HEK293T (cell line): ENCODE measurements around the gene PRDM15.

Experiments
- CTCF ChIA-PET: fragments of 350-600 bp; formaldehyde crosslinking; extraction: SDS; loops from one replicate; lab custom pipeline; 2021; ENCODE audit warnings: antibody characterized with exemption, inconsistent platforms; lab: Yijun Ruan, JAX
- POLR2A ChIA-PET: fragments of 350-600 bp; formaldehyde crosslinking; extraction: SDS; loops from one replicate; lab custom pipeline; 2020; ENCODE audit warnings: antibody characterized with exemption, inconsistent platforms; lab: Yijun Ruan, JAX
- DNase-seq: peaks from one replicate; pipeline ENCODE4 v3.0.0; 2012; ENCODE audit warnings: mixed read lengths; ENCODE audit errors: extremely low spot score
- ARNT ChIP-seq: fragments of 450-650 bp; IDR thresholded peaks from 2 replicates; pipeline ENCODE4 v1.6.1; 2017; ENCODE audit warnings: mild to moderate bottlenecking
- BHLHE40 ChIP-seq: fragments of 450-650 bp; IDR thresholded peaks from 2 replicates; pipeline ENCODE4 v1.6.1; 2016; ENCODE audit warnings: mild to moderate bottlenecking, moderate library complexity, borderline replicate concordance
- CTBP1 ChIP-seq: fragments of 450-650 bp; IDR thresholded peaks from 2 replicates; pipeline ENCODE4 v1.6.1; 2016; ENCODE audit warnings: borderline replicate concordance
- ELF4 ChIP-seq: fragments of 450-650 bp; IDR thresholded peaks from 2 replicates; pipeline ENCODE4 v1.6.1; 2017; ENCODE audit warnings: antibody characterized with exemption
- FOXA1 ChIP-seq: fragments of 450-650 bp; IDR thresholded peaks from 2 replicates; pipeline ENCODE4 v1.6.1; 2016; ENCODE audit warnings: mild to moderate bottlenecking
- FOXK2 ChIP-seq: fragments of 450-650 bp; IDR thresholded peaks from 2 replicates; pipeline ENCODE4 v1.6.1; 2016; ENCODE audit warnings: mild to moderate bottlenecking
- FOXM1 ChIP-seq: fragments of 450-650 bp; IDR thresholded peaks from 2 replicates; pipeline ENCODE4 v1.6.1; 2017; ENCODE audit warnings: mild to moderate bottlenecking, borderline replicate concordance
- HDGF ChIP-seq: fragments of 450-650 bp; IDR thresholded peaks from 2 replicates; pipeline ENCODE4 v1.6.1; 2017; ENCODE audit warnings: antibody characterized with exemption, borderline replicate concordance
- L3MBTL2 ChIP-seq: fragments of 450-650 bp; conservative IDR thresholded peaks from 2 replicates; pipeline ENCODE4 v1.6.1; 2016; ENCODE audit warnings: mild to moderate bottlenecking
- LEF1 ChIP-seq: fragments of 450-650 bp; IDR thresholded peaks from 2 replicates; pipeline ENCODE4 v1.6.1; 2017; ENCODE audit warnings: mild to moderate bottlenecking, borderline replicate concordance
- NFRKB ChIP-seq: fragments of 450-650 bp; IDR thresholded peaks from 2 replicates; pipeline ENCODE4 v1.6.1; 2016; ENCODE audit warnings: mild to moderate bottlenecking, moderate library complexity
- PKNOX1 ChIP-seq: fragments of 450-650 bp; IDR thresholded peaks from 2 replicates; pipeline ENCODE4 v1.6.1; 2016
- SP1 ChIP-seq: fragments of 450-650 bp; IDR thresholded peaks from 2 replicates; pipeline ENCODE4 v1.6.1; 2017
- SUZ12 ChIP-seq: fragments of 450-650 bp; IDR thresholded peaks from 2 replicates; pipeline ENCODE4 v1.6.1; 2016; ENCODE audit warnings: mild to moderate bottlenecking
- TARDBP ChIP-seq: fragments of 450-650 bp; IDR thresholded peaks from 2 replicates; pipeline ENCODE4 v1.6.1; 2016
- ZNF384 ChIP-seq: fragments of 450-650 bp; IDR thresholded peaks from 2 replicates; pipeline ENCODE4 v1.6.1; 2016

Gene PRDM15

GRCh38 chr21:41903559-41904351, 24.6 kb upstream of the PRDM15 start:
- no peak for DNase-seq
- TF ChIP-seq ELF4 (no peak), ZNF384 (no peak), PKNOX1 (no peak), CTBP1 (no peak), FOXA1 (no peak), FOXK2 (no peak), L3MBTL2 (no peak), TARDBP (no peak), ARNT (no peak)
- POLR2A ChIA-PET, result no interaction called here
- CTCF ChIA-PET, result no interaction called here

GRCh38 chr21:41902946-41903345, 23.8 kb upstream of the PRDM15 start:
- ChIA-PET CTCF (no interaction called here), POLR2A (no interaction called here)
- no peak for DNase-seq
- TF ChIP-seq FOXM1 (no peak), L3MBTL2 (no peak), FOXA1 (no peak), BHLHE40 (no peak), FOXK2 (no peak), SP1 (no peak), TARDBP (no peak), ARNT (no peak), NFRKB (no peak), ZNF384 (no peak), LEF1 (no peak), PKNOX1 (no peak), CTBP1 (no peak), HDGF (no peak), ELF4 (no peak), SUZ12 (no peak)

- ChIA-PET CTCF (no interaction called here), POLR2A (no interaction called here)
- no peak for TF ChIP-seq ARNT
- TF ChIP-seq SP1, result no peak
- TF ChIP-seq SUZ12, result no peak
- no peak for TF ChIP-seq BHLHE40
- no peak for TF ChIP-seq L3MBTL2
- no peak for TF ChIP-seq CTBP1
- no peak for TF ChIP-seq PKNOX1
- TF ChIP-seq FOXM1, result no peak
- no peak for TF ChIP-seq LEF1
Observed at GRCh38 chr21:41901782-41902181, 22.6 kb upstream of the PRDM15 start.

GRCh38 chr21:41901099-41901498, 22.0 kb upstream of the PRDM15 start:
- CTCF ChIA-PET, result no interaction called here
- POLR2A ChIA-PET, result no interaction called here
- DNase-seq, result no peak
- no peak for TF ChIP-seq SP1
- no peak for TF ChIP-seq FOXM1
- TF ChIP-seq LEF1, result no peak
- no peak for TF ChIP-seq FOXA1
- no peak for TF ChIP-seq TARDBP
- TF ChIP-seq ARNT, result no peak
- no peak for TF ChIP-seq PKNOX1
- no peak for TF ChIP-seq ZNF384
- TF ChIP-seq CTBP1, result no peak
- no peak for TF ChIP-seq BHLHE40
- no peak for TF ChIP-seq ELF4
- TF ChIP-seq NFRKB, result no peak
- no peak for TF ChIP-seq HDGF
- TF ChIP-seq FOXK2, result no peak
- no peak for TF ChIP-seq SUZ12
- TF ChIP-seq L3MBTL2, result no peak

More at GRCh38 chr21:41901782-41902181, 22.6 kb upstream of the PRDM15 start:
- no peak for DNase-seq

GRCh38 chr21:41900401-41900800, 21.3 kb upstream of the PRDM15 start:
- ChIA-PET CTCF (no interaction called here), POLR2A (no interaction called here)
- TF ChIP-seq SUZ12 (no peak), CTBP1 (no peak)
- DNase-seq, result no peak

- POLR2A ChIA-PET, result interaction anchor here (2.0 kb wide), 1 partner anchor 19 kb away, joined by 5 read pairs; no protein-coding TSS in a partner anchor
- CTCF ChIA-PET, result no interaction called here
- no peak for DNase-seq
- TF ChIP-seq ARNT (no peak), BHLHE40 (no peak), ELF4 (no peak), PKNOX1 (no peak), L3MBTL2 (no peak), HDGF (no peak), ZNF384 (no peak), SP1 (no peak), LEF1 (no peak), FOXM1 (no peak), SUZ12 (no peak)
Observed at GRCh38 chr21:41899426-41900202, 20.5 kb upstream of the PRDM15 start.
